HG02759 (cell line): ENCODE data around the gene KCNC1.

ENCODE experiments used
- ATAC-seq: cut with Tn5 transposase; IDR thresholded peaks from one replicate; pipeline ENCODE4 v1.9.1; 2021; ENCODE audit warnings: mild to moderate bottlenecking, moderate library complexity; ENCODE audit not compliant: unreplicated experiment

Gene KCNC1

DNA sequence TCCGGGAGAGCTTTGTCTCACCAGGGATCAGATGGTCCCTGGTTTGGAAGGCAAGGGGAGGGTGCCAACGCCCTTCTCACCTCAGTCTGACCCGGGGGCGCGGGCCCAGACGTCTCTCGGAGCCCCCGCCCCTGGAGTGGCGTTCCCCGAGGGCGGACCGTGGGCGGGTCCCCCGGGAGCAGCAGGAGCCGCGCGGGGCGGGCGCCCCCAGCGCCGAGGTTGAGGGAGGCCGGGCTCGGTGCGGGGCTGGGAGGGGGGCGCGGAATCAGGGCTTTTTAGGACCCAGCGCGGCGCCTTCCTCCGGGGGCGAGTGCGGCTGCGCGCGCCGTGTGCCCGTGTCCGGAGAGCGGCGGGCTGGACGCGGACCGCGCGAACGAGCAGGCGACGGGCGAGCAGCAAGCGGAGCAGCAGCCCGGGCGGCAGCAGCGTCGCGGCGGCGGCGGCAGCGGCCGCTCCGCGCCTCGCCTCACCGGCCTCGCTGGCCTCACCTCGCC lies at the start of gene KCNC1:
Gene KCNC1, plus strand, starts transcription at position 364 of the 494 bp plus-strand sequence. CDS start 1,222 bp downstream, outside the sequence.
- peak; percentile 35 for ATAC-seq

DNA sequence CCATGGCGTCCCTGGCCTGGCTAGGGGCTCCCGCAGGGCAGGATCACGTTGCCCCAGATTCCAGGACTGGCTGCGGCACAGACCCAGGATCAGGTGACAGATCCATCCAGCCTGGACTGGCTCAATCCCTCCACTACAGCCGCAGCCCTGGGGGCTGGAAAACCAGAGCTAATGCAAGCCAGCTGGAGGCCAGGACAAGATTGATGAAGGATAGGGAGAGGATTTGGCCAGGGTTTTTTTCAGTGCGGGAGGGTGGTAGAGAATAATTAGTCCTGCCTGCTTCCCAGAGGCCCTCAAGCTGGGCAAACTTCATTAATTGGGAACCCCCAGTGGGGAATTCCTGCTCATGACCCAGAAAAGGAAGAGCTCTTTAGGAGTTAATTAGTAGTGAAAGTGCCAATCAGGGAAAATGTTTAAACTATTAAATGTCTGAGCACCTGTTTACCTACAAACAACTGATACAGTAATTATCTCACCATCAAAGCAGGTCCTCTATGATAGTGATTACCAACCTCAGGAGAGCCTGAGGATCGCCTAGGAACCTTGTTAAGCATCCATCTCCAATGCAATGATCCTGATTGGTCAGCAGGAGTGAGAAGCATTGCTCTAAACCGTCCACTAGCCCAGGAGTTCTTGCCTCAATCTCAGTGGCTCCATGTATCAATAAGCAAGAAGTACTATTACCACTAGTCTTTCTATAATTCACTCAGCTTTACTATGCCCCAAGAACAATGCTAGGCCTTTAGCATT lies 48.2 kb upstream of the KCNC1 start:
- ATAC-seq: no peak

DNA sequence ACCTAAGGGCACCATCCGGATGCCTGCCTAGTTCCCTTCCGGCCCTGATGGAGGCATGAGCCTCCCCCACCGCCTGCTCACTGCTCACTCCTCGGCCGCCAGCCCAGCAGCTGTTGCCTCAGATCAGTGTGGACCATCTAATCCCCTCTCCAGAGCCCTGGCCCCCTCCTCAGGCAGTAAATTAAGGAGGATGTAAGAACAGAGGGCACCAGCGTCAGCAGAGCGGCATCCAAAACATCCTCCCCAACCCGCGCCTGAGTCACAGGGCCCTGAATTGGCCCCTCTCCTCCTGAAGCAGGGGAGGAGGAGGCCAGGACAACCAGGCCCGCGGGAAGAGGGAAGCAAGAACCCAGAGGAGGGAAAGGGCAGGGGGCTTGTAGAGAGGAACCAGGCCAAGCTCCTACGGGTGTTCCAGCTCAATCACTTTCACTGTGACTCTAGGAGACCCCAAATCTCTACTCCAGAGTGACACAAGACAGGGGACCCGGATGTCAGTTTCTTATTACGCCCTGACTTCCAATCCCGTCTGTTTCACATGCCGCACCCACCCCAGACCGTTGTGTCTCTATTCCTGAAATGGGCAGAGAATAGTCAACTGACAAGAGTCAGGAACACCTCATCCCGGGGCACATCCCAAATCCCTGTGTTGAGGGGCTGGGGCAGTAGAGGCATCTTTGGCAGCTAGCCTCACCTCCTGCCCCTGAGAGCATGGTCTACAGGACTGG lies 46.5 kb upstream of the KCNC1 start:
- no peak for ATAC-seq

DNA sequence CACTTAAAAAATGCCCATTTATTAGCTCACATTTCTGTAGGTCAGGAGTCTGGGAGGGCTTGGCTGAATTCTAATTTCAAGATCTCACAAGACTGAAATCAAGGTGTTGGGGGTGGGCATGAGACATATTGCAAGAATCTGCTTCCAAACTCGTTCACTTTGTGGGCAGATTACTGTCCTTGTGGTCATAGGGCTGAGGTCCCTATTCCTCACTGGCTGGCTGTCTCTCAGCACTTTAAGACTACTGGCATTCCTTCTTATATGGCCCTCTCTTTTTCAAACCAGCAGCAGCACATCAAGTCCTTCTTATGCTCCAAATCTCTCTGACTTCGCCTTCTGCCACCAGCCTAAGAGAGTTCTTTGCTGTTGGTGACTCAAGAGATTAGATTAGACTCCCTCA lies 43.0 kb upstream of the KCNC1 start:
- ATAC-seq: no peak

DNA sequence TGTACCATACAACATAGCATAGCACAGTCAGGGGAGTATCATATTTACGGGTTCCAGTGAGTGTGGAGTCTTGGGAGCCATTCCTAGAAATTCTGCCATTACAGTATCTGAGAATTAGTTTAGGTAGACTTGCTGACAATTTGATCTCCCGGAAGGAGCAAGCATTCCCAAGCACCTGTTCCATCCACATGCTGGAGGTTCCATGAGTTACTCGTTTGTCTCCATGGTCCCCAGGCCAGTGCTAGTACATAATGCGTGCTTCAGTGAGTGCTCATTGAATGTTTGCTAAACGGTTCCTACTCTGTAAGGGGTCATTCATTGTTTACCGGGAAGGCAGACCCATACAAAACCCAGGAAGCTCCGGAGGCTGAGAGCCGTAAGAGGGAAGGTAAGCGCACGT lies 42.6 kb upstream of the KCNC1 start:
- ATAC-seq: no peak

DNA sequence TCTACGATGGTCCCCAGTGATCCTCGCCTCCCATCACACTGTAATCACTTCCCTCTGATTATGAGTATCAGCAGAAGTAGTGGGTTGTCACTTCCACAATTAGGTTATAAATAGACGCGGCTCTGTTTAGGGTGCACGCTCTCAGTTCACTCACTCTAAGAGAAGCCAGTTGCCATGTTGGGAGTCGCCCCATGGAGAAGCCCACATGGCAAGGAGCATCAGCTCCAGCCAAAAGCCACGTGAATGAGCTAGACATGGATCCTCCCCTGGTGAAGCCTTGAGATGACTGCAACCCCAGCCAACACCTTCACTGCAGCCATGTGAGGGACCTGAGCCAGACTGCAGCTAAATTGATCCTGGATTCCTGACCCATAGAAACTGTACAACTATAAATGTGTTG lies 41.6 kb upstream of the KCNC1 start:
- no peak for ATAC-seq

DNA sequence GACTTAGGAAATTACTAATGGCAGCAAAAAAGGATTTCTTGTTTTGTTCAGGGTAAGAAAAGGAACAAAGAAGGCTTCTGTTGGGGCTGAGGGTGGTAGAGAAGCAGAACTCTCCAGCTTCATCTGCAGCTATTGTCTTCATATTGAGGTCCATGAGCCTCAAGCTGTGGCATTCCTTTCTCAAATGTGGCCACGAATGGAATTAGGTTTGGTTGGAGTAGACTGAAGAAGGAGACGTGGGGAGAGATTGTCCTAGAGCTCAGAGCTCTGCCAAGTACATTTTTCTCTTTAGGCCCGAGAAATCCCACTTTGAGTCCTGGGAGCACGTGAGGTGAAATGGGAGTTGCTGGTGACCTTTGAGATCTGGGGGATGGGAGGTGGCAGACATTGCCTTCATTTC lies 41.0 kb upstream of the KCNC1 start:
- no peak for ATAC-seq

DNA sequence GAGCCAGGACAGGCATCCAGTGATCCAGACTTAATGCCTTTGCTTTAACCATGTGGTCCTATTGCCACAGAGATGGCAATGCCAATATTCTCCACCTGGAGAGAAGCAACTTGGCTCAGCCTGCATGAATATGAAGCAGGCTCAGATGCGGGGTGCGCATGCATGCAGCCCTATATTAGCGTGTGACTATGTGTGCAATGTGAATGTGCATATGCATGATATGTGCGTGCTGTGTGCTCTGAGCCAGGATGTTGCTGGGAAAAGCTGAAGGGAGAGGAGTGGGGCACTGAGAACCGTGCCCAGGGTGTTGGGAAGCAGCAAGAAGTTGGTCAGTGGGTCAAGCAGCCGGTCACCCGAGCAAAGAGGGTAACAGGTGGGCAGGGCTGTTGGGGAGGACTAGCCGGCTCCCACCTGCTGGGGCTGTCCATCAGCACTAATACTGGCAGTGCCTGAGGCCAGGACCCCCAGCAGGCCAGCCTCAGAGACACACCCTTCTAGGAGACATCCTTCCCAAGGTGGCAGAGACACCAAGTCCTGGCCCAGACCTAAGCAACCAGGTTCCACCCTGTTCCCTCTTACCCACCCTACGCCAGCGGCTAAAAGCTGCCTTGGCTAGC lies 40.0 kb upstream of the KCNC1 start:
- ATAC-seq: no peak

DNA sequence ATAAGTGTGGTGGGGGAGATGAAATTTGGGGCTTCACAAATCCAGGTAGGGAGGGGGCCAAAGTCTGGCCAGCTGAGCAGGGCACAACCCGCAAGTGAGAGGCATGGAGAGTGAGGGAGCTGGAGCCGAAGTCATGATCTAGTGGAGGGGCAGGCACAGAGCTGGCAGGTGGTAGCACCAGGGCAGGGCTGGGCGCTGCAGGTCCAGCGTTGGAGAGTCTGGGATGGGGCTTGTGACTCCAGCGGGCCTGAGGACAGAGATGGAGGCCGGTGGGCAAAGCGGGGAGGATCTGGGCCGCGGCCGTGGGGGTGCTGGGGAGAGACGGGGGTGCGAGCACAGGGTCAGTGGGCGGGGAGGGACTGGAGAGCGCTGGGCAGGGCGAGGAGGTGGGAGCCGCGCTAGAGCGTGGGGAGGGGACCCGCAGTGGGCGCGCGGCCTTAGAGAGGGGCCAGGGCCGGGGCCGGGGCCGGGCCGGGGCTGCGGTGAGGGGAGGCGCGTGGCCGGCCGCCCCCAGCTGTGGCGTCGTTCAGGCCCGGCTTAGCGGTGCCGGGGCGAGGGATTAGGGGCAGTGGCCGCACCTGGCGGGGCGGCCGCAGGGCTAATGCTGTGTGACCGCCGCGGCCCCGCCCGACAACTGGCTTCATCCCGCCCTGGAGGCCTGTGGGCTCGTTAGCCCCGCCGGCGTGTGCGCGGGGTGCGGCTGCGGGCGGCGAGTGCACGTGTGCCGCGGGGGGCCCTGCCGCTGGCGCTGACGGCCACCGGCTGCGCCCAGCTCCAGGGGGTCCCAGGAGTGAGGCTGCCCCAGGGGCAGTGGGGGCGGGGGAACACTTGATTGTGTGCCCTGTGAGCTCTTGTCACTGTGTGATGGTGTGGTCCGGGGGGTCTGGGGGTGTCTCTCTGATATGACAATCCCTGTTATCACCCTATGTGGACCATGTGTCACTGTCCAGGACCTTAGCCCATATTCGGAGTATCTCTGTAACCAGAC lies 38.8 kb upstream of the KCNC1 start:
- no peak for ATAC-seq

DNA sequence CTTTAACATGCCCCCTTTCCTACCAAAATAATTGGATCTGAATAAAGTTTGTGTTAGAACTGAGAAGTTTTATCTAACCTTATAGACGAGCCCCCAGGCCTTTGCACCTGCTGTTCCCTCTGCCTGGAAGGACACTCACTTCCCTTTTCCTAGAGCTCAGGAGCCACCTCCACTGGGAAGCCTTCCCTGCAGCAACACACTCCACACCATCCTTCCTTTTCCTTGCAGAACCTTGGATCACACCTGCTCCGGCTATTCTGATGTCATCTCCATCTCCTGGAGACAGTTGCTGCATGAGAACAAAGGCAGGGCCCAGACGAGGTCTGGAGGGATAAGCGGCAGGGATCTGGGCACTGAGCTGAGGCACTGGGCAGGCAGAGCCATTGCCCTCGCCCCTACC lies 37.8 kb upstream of the KCNC1 start:
- ATAC-seq: no peak

DNA sequence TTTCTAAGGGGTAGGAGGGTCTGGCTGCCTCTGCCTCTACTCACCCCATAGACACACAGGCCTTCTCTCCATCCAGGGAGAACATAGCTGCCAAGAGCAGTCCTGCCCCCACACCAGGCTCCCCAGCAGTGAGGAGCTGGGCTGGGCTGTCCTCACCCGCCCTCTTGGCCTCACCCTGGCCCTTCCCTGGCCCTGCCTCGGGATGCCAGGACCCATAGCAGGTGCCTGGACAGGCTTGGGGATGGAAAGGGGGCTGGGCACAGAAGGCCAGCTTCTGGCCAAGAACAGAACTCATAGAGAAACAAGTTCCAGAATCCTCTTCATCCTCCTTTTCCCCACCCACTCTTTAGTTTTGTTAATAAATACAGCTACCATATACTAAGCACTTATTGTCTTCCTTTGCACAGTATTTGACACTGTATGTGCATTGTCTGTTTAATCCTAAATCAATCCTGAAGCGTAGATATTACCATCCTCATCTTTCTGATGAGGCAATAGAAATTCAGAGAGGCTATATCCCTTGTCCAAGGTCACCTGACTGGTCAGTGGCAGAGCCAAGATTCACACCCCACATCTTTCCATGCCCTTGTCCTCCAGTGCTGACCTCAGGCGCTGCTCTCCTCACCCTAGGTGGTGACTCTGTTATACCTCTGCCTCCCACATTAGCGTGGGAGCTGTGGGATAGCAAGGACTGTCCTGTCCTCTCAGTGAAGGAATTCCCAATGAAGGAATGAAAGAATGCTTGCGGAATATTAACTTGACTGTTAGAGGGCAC lies 37.2 kb upstream of the KCNC1 start:
- ATAC-seq: no peak

DNA sequence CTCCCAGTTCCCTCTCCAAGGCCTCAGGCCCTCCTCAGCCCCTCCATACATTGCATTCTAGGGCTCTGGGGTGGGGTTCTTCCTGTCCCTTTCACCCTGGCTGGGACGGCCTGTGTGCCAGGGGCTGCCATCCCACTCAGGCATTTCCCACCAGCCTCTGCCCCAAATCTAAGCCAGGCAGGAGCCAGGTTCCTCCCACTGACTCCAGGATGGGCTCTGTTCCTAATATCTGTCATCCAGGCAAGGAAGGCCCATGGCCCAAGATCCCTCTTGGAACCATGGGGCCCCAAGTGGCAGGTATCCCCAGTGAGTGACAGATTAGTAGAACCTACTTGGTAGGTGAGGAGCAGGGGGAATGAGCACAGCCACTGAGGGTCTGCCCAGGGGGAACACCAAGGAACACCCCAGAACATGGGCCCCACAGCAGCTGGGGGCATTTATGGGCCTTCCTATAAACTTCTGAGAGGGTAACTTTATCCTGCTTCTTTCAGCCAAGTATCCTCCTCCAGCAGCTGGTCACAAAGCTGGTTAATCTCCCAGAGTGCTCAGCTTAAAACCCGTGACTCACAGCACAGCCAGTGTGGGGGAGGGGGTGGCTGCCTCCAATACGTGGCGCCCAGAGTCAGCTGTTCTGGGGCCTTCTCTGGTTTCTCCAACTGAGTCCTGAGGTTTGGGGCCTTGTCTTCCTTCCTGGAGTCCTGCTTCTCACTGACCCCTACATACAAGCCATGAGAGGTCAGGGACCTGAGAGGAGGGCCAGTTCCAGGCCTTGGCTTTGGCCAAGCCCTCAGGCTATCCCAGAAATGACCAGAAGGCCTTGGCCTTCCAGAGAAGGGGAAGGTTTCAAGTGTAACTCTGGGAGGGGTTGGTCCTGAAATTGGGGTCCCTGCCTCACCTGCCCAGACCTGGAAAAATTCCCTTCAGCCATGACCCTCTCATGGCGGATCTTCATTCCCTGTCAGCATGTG lies 35.1 kb upstream of the KCNC1 start:
- no peak for ATAC-seq

DNA sequence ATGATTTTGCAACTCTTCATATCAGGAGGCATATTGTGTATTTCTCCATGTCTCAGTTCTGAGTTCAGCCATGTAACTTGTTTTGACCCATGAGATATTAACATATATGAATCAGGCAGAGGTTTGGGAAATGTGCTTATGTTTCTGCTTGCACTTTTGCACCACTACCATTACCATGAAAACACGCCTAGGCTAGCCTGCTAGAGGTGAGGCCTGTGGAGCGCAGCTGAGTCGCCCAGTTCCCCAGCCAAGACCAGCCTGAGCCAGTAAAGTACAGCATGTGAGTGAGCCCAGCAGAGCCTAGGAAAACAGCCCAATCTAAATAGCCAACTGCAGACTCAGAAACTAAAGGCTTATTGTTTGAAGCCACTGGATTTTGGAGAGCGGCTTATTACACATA lies 33.6 kb upstream of the KCNC1 start:
- no peak for ATAC-seq

DNA sequence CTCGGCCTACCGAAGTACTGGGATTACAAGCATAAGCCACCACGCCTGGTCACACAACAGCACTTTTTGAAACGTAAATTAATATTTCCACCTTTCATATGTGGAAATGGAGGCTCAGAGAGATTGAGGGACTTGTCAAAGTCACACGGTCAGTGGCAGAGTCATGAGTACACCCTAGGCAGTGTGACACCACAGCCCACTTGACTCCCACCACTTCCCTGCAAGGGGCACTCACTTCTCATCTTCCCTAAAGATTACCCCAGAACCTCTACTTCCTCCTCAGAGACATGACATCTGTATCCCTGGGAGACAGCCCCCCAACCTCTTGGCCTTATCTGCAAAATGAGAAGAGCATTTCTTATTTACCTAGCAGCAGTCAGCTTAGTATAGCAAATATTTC lies 31.7 kb upstream of the KCNC1 start:
- no peak for ATAC-seq

DNA sequence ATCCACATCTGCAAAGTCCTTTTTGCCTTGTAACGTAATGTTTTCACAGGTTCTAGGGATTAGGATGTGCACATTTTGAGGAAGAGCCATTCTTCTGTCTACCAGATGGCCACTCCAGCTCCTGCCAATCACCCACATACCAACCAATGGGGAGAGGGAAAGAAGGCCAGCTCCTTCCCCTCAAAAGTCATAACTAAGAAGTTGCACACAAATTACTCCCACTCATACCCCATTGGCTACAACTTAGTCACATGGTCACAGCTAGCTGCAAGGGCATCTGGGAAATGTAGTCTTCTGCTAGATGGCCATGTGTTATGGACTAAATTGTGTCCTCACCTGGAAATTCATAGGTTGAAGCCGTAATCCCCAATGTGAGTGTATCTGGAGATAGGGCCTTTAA lies 30.6 kb upstream of the KCNC1 start:
- peak; percentile 57 for ATAC-seq

DNA sequence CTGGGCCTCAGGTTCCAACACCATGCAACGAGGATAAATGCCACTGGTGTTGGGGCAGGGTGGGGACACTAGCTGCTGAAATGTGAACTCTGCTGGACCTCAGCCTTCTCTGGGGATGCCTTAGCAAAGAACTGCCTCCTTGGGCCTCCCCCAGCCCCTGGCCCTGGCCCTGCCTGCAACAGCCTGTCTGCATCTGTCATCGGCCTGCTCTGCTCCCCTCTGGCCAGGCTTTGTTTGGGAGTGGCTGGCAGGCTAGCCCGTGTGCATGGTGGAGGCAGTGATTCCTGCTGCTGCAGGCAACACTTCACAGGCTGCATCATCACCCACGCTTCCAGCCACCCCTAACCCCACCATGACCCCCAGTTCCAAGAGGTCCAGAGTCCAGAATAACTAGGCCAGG lies 26.8 kb upstream of the KCNC1 start:
- no peak for ATAC-seq

DNA sequence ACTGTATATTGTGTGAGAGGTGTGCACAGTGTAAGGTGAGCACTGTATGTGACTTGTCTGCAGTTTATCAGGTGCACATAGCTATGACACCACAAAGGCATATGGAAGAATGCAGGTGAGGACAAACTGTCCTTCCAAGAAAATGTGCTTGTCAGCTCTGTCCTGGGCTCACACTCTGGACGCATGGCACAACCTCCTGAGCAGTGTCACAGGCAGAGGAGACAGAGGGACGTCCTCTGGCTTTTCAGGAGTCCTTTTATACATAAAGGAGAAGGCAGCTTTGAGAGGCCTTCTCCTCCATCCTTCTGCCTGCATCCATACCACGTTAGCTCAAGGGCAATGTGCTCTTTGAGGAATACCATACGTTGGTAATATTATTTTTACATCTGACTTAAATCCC lies 22.7 kb upstream of the KCNC1 start:
- no peak for ATAC-seq

DNA sequence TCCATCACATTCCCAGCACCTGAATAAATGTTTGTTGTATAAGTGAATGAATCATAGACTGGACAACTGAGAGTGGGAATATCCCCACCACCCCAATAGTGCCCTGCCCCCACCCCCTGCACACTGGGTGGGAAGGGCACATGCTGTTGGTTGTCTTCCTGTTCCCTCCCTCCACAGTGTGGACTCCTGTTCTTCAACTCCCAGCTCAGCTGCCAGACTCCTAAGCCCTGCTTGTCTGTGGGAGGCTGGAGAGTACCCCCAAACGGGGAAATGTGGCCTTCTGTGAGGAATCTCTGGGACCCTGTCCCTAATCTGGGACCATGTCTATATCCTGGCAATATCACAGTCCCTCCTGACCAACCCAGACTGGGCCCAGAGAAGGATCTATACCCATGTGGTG lies 20.7 kb upstream of the KCNC1 start:
- ATAC-seq: no peak

DNA sequence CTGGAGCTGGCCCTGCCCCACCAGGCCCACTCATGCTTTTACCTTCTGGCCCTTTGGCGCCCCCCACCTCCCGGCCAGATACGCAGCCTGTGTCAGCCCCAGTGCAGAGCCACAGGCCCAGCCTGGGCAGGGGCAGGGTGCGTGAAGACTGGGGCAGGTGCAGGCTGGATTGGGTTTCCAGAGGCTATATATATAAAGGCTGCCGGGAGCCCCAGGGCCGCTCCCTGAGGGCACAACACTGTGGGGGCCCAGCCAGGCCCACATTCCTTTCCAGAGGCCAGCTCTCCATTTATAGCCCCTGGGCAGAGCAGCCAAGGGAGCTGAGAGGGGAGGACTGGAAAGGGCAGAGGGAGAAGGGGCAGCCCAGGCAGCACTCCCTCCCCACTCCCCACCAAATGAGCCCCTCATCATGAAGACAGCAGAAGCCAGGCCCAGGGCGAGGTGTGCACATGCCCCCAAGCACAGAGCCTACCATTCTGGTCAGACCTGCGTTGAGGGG lies 20.2 kb upstream of the KCNC1 start:
- no peak for ATAC-seq
